ENCODE measurements around the gene REG4.

- no peak for TF ChIP-seq CTCF (IDR thresholded peaks at IDR 0.05; ENCODE audit: extremely low read depth in 1 of 2, insufficient read depth in 1 of 2, low read depth in 1 of 2, low read length in 2 of 2)
- TF ChIP-seq EZH2 (IDR thresholded peaks at IDR 0.05; ENCODE audit: borderline replicate concordance, low read depth, low read length, severe bottlenecking): no peak
- no peak for TF ChIP-seq POLR2AphosphoS5 (IDR thresholded peaks at IDR 0.05; ENCODE audit: insufficient read depth, low read depth, low read length)
- no peak for TF ChIP-seq POLR2A (IDR thresholded peaks at IDR 0.05; ENCODE audit: low read depth, low read length)
- no peak for TF ChIP-seq JUN (IDR thresholded peaks at IDR 0.05; ENCODE audit: borderline replicate concordance, insufficient read depth, insufficient read length, low read depth)
- no peak for TF ChIP-seq MAX (IDR thresholded peaks at IDR 0.05; ENCODE audit: insufficient read depth, insufficient read length)
- TF ChIP-seq FOS (IDR thresholded peaks at IDR 0.05; ENCODE audit: borderline replicate concordance, insufficient read depth, low read length): no peak
- no peak for TF ChIP-seq MYC (IDR thresholded peaks at IDR 0.05; ENCODE audit: low read depth, low read length)
These were observed 41.9 kb upstream of the REG4 start for GRCh38 chr1:119853155-119853554.
